ENCODE results near the gene RAB11FIP4.

RAB11FIP4 gene

GRCh38 chr17:31573861-31574260, 182.4 kb downstream of the RAB11FIP4 start:
- DNase-seq, result no peak

- no peak for DNase-seq
These were observed 183.0 kb downstream of the RAB11FIP4 start for GRCh38 chr17:31574458-31574857.

GRCh38 chr17:31575043-31575442, 183.6 kb downstream of the RAB11FIP4 start:
- no peak for DNase-seq

DNA sequence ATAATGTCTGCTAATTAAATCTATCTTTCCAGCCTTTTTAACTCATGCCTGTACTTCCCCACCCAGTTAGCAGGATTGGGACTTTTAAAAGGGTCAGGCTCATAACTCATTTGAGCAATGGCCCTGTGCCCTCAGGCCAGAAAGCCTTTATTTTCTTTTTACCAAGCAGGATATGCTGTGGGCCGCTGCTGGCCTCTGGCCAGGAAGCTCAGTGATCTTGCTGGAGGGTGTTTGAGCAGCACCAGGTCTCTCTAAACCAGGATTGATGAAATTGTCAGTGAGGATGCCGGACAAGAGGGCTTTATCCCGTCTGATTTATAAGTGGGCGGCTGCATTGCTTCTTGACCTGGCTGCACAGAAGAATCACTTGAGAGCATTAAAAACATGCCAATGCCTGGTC, 187.8 kb downstream of the RAB11FIP4 start:
- DNase-seq, result no peak

- no peak for DNase-seq
These were observed 188.8 kb downstream of the RAB11FIP4 start for GRCh38 chr17:31580316-31580705.

DNA sequence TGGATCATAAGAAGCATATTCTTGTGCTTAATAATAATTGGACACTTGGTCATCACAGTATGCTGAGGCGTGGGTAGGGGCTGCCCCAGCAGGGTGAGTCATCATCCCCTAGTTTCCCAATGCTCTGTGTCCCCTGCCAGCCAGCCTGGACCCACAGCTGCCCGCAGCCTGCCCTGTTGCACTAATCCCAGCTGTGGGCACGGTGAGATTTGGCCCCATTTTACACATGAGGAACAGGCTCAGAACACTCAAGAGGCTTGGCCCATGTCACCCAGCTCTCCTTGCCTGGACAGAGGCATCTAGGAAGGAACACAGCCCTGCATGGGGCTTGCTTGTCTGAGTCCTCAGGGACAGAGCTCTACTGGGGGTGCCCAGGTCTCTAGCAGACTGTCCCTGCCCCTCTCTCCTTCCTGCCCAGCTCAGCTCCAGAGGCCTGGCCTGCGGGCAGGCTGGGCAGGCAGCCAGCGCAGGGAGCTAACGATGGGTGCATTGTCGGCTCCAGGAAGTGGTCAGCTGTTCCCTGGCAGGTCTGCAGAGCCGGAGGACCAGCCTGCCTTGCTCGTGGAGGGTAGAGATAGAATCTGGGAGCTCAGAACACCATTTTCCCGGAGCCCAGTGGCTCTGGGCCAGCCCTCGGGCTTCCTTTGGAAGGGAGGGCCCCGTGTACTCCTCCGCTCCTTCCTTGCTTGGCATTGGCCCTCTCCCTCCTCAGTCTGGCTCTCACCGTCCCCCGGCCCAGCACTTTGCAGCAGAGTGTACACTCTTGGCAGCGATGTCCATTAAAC, 189.4 kb downstream of the RAB11FIP4 start:
- DNase-seq, result no peak

DNA sequence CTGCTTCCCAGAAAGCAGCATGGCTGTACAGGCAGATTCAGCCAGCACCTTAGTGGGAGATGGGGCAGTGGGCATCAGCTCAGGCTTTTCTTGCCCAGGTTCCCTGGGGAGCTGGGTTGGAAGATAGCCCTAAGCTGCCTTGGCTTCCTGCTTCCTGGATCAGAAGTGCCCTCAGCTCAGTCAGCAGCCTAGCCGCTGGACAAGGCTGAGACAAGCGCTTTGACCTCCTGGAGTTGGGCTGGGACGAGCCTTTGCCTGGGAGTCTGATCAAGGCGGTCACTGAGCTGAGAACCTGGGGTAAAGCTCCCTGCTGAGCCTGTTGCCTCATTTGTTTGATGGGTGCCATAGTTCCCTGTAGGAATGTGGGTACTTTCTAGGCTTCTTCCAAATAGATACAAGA, 190.0 kb downstream of the RAB11FIP4 start:
- no peak for DNase-seq

- DNase-seq, result no peak
These were observed 190.9 kb downstream of the RAB11FIP4 start for GRCh38 chr17:31582151-31582907.

DNA sequence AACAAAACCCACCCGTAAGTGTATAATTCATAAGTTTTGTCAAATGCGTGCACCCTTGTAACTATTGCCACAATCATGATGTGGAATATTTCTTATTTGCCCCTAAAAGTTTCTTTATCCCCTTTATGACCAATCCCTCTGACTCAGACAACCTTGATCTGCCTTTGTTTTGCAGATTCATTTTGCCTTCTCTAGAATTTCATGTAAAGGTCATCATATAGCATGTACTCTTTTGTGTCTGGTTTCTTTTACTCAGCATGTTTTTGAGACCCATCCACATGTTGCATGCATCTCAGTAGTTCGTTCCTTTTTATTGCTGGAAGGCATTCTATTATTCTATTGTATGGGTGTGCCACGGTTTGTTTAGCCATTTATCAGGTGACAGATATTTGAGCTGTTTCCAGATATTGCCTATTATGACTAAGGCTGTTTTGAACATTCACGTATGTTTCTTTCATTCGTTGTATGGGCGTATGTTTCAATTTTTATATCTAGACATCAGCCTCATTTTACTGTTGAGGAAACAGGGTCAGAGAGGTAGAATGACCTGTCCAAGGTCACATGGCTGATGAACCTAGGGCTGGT, 192.4 kb downstream of the RAB11FIP4 start:
- no peak for DNase-seq

DNA sequence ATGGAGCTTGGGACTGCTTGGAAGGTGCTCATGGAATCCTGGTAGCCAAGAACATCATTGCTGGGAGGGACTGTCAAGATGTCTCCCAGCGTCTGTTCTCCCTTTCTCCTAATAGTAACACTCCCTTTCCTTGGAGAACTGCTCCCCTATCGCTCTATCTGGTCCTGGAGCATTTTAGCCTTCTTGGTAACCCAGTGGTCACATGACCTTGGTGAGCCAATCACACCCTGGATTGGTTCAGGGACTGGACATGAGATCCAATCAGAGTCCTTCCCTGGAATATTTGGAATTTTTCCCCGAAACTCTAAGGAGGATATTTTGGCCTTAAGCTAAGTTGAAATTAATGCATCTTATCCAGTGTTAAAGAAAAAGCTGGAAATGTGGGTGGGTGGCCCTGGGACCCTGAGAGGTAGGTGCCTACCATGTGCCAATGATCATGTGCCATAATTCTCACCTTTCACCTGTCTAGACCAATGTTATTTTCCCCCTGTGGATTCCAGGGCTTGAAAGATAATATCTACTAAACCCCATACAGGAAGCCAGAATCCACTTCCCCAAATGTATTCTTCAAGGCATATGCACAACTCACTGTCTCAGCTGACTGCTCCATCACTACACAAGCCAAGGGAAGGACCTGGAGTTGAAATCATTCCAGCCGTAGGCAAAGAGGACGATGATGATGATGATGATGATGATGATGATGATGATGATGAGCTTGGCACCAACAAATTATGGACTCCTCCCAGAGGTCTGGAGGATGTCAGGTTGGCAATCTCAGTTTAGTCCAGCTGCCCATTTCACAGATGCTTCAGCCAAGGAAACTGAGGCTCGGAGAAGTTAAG, 193.2 kb downstream of the RAB11FIP4 start:
- no peak for DNase-seq

DNA sequence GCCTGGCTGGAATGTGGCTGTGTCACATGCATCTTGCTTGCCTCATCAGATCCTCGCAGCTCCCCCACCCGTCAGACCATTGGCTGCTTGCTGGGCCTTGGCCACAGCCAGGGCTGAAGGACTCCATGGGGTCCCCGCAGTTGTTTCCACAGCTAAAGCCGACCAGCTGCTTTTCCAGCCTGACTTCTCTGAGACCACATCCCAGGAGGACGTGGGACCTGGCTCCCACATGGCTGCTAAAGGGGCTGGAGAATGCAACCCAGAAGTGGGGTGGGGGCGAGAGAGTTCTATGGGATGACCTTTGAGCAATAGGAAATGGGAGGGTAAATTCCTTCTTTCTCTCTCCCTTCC, 193.8 kb downstream of the RAB11FIP4 start:
- DNase-seq, result no peak

DNA sequence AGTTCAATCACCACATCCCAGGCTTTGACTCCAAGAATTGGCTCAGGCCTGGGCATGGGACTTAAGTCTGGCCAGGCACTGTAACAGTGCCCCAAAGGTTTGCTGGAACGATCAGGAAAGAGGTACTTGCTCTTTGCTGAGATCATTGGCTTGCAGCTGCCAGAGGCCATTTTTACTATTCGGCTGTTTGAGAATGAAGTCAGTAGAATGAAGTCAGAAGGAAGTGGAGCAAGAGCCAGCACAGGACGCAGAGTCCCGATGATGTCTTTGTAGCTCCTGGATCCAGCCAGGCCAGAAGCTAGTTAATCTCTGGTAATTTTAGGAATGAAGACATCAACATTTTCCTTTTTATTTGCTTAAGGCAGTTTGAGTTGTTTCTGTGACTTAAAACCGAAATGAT, 195.5 kb downstream of the RAB11FIP4 start:
- no peak for DNase-seq

DNA sequence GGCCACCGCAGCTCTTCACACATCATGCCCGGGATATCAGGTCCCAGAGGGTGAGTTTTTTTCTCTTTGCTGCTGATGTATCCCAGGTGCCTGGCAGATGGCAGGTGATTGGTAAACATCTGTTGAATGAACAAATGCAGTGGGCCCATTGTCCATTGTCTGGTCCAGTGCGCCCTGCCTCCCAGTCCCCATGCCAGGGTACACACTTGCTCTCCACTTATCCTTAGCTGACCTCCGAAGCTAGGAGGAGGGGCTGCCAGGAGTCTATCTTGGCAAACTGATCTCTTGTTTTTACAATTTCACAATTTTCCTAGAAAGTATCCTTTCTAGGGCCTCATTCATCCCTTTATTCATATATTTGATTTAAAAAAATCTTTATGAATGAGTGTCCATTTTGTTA, 196.0 kb downstream of the RAB11FIP4 start:
- no peak for DNase-seq
